ENCODE results near the gene PPP6R3.

- TF ChIP-seq EZH2 (IDR thresholded peaks at IDR 0.05; ENCODE audit: low read length) (no peak), CTCF (optimal IDR thresholded peaks at IDR 0.05 in 1 of 3, IDR thresholded peaks at IDR 0.05 in 1 of 3, conservative IDR thresholded peaks at IDR 0.05 in 1 of 3; ENCODE audit: extremely low read depth in 1 of 3, insufficient read depth in 2 of 3, low read length in 3 of 3) (no peak)
Observed at GRCh38 chr11:68651985-68652682, 191.6 kb downstream of the PPP6R3 start.
